GM21576 (cell line): ENCODE measurements around the gene SCAPER.
"Not testable (repeated sequence)": the region's sequence is repeated elsewhere in the genome, so short reads cannot be mapped to it uniquely, and the experiment has no call there.

ENCODE experiments used
- ATAC-seq: cut with Tn5 transposase; IDR thresholded peaks from one replicate; pipeline ENCODE4 v1.9.1; 2021; ENCODE audit warnings: mild to moderate bottlenecking, moderate library complexity; ENCODE audit not compliant: unreplicated experiment

Gene SCAPER

GRCh38 chr15:76502185-76502584, 403.0 kb downstream of the SCAPER start:
- not testable (repeated sequence) for ATAC-seq

- ATAC-seq: no peak
Observed at GRCh38 chr15:76501726-76502125, 403.4 kb downstream of the SCAPER start.

DNA sequence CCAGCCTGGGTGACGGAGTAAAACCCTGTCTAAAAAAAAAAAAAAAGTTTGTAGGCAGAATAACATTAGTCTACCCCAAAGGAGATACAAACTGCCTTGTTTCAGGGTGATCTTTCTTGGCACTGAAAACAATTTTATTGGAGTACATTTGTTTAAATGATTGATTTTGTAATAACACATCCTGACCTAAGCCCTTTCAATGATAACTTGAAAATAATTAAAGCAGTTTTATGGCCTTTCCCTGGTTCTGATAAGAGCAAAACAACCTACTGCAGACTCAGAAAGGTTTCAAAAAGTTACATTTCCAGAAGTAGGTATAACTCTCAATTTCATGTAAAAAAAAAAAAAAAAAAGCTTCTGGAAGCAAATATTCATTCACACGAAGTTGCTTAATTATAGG, 404.1 kb downstream of the SCAPER start:
- no peak for ATAC-seq

DNA sequence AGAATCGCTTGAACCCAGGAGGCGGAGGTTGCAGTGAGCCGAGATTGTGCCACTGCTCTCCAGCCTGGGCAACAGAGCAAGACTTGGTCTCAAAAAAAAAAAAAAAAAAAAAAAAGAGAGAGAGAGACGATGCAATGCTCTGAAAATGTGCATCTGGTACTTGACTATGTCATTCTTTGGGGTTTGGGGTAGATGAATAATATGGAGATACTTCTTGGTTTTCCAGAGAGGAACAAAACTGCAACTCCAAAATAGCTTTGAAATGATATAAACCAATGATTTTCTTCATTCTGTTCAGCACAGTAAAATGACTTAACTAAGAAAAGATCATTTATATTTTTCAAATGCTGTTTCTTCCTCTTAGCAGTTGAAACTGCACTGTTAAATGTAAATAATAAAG, 409.7 kb downstream of the SCAPER start:
- no peak for ATAC-seq

GRCh38 chr15:76492538-76492937, 412.6 kb downstream of the SCAPER start:
- ATAC-seq: no peak

GRCh38 chr15:76483752-76484151, 421.4 kb downstream of the SCAPER start:
- no peak for ATAC-seq

DNA sequence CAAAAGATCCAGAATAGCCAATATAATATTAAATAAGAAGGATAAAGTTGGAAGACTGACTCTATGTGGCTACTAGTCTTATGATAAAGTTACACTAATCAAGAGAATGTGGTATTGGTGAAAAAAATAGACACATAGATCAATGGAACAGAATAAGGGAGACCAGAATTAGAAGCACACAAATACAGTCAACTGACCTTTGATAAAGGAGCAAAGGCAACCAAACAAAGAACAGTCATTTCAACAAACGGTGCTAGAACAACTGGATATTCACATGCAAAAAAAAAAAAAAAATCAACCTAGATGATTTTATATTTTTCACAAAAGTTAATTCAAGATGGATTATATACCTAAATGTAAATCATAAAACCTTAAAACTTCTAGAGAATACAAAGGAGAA, 422.1 kb downstream of the SCAPER start:
- no peak for ATAC-seq

DNA sequence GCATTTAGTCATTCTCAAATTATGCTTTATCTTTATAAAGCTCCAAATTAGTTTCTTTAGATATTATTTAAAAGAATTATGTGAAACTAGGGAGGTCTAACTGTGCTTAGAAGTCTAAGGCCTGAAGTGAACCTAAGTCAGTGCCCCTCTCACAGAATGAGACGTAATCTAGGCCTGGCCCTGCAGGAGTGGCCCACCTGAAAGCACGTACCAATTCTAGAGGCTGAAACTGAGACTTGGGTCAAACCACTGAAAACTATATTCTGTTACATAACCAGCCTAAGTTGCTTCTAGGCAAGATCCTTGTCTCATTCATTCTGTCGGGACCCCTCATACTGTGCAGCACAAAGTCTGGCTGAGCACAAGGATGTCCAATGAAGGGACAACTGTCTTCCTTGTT, 424.9 kb downstream of the SCAPER start:
- ATAC-seq: no peak

DNA sequence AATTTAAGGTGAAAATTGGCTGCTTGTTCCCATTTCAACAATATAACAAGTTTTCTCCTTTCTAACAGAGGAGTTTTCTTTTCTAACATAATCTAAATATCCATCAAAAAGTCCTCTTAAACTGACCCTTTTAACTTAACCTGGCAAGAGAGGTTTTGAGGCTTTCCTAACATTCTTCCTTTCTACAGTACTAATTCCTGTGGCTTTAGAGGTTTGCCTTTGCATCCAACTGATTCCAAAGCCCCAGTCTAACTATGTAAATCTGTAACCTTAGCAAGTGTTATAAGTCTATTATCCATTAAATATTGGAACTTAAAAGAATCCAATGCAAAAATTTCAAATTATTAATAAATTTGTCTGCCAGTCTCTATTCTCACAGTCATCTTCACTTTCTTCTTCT, 434.4 kb downstream of the SCAPER start:
- no peak for ATAC-seq

- no peak for ATAC-seq
Observed at GRCh38 chr15:76468722-76469121, 436.4 kb downstream of the SCAPER start.

- ATAC-seq: no peak
Observed at GRCh38 chr15:76467136-76467535, 438.0 kb downstream of the SCAPER start.

- ATAC-seq: no peak
Observed at GRCh38 chr15:76465728-76466127, 439.4 kb downstream of the SCAPER start.

GRCh38 chr15:76464247-76464646, 440.9 kb downstream of the SCAPER start:
- no peak for ATAC-seq

DNA sequence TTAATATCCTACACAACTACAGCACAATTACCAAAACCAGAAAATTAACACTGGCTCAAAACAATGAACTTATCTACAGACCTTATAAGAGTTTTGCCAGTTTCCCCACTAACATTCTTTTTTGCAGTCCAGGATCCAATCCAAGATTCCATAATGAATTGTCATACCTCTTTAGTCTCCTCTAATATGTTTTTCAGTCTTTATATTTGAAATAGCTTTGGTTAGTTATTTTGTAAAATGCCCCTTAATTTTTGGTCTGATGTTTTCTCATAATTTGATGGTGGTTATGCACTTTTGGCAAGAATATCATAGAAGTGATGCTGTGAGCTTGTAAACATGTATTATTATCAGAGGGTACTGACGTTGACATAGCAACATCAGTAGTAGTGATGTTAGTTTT, 444.3 kb downstream of the SCAPER start:
- no peak for ATAC-seq

- no peak for ATAC-seq
Observed at GRCh38 chr15:76460347-76460746, 444.8 kb downstream of the SCAPER start.

GRCh38 chr15:76451540-76451939, 453.6 kb downstream of the SCAPER start:
- ATAC-seq: no peak

DNA sequence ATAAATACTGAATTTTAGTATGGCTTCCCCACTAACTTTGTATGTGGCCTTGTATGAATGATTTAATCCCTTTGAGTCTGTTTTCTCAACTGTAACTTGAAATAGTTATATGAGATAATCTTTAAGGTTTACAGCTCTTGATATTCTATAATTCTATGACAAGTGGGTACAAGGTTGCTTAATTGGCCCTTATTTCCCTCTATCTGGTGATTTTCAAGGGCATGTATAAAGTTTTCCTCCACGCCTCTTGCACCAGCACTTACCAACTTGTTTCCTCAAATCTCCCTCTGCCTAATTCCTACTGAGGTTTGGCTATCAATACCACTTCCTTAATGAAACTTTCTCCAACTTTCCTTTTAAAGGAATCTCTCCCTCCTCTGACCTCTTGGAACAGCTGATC, 455.7 kb downstream of the SCAPER start:
- ATAC-seq: no peak

- no peak for ATAC-seq
Observed at GRCh38 chr15:76448755-76449154, 456.4 kb downstream of the SCAPER start.

DNA sequence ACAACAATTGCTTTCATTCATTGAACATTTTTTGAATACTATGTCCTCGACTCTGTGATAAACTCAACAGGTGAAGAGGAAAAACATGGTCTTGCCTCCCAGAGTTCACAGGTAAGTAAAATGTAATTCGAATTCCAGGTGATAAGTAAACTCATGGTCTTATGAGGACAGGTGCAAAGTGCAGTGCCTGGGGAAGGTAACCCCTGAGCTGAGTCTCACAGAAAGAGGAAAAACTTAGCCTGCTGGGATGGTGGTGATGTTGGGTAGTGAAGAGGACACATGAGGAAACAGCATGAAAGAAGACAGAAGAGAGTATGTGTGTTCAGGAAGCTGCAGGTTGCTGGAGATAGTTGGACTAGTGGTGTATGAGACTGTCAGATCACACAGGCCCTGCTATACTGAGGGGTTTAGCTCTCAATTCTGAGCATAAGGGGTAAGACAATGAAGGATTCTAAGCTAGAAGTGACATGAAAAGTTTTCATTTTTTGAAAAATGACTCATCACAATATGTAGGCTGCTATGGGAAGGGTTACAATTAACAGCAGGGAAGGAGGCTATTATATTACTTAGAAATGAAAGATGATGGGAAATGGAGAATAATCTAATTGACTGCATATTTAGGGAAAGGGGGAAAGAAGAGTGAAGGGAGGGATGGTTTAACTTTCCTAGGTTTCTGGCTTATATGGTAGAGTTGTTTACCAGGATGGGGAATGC, 457.3 kb downstream of the SCAPER start:
- no peak for ATAC-seq

DNA sequence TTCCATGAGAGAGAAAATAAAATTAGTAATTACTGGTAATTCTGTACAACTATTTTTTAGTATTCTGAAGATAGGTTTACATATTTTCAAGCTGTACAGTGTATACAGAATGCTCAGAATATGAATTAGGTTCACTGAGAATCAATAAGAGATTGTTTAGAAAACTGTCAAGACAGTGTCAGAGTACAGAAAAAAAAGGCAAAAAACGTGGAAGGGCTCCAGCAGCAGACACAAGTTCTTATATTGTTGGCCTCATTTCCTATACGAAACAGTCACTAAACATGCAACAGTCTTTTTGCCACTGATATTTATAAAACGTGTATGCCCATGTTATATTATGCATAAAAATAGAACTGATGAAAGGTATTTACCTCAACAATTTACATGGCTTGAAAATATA, 464.7 kb downstream of the SCAPER start:
- no peak for ATAC-seq

DNA sequence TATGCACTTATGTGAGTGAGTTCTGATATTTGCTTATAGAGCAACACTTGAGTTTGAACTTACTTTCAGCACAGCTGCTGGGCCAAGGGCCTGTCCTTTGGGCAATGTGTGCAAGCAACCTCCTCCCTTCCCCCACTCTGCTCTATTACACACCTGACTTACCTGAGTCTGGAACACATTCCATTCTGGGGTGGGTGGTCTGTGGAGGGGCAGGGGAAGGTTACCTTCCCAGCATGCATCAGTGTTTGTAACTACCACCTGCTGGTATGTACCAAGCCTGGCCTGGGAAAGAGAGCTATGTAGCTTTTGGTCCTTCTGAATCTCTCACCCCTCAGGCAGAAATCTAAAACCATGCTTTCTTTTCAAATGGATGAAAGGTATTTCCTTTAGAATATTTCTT, 465.6 kb downstream of the SCAPER start:
- ATAC-seq: no peak

GRCh38 chr15:76433798-76434400, 471.2 kb downstream of the SCAPER start:
- ATAC-seq: no peak

GRCh38 chr15:76433036-76433435, 472.1 kb downstream of the SCAPER start:
- ATAC-seq: not testable (repeated sequence)
